PC-3 (cell line): ENCODE data around the gene MC5R.

Experiments
- CTCF ChIP-seq: fragments of 300-600 bp; sonication (generic); conservative IDR thresholded peaks from 2 replicates; pipeline ENCODE4 v1.5.1; 2017; ENCODE audit warnings: antibody characterized with exemption, low read depth, mild to moderate bottlenecking, low read length
- EZH2phosphoT487 ChIP-seq: fragments of 300-600 bp; sonication (generic); IDR thresholded peaks from 2 replicates; pipeline ENCODE4 v1.6.1; 2018; ENCODE audit warnings: mild to moderate bottlenecking, antibody characterized with exemption, low read length, borderline replicate concordance

GRCh38 chr18:13809043-13809430 is 14.9 kb upstream of the MC5R start:
- TF ChIP-seq EZH2phosphoT487 (no peak), CTCF (no peak)
